Heart right ventricle (tissue), 16 donors: ENCODE data around the gene USP14. TPM values are rescaled to one million over a fixed set of nuclear protein-coding genes. Genes with fewer than 3 reads are reported as not detected.
"Not testable (repeated sequence)": the region's sequence is repeated elsewhere in the genome, so short reads cannot be mapped to it uniquely, and the experiment has no call there.

Source experiments
- ATAC-seq, 8 donors: fragments of 200-7000 bp; cut with Tn5 transposase; one replicate each; pipeline ENCODE4 v1.9.1; 2020; ENCODE audit warnings: mild to moderate bottlenecking in 8 of 8, moderate library complexity in 8 of 8, moderate number of reproducible peaks in 1 of 8
- DNase-seq, 2 donors: peaks; one replicate each; pipeline ENCODE4 v3.0.0-alpha.2; 2020
- H3K27ac ChIP-seq, 10 donors: fragments of 200-600 bp; sonication (generic) in 2 of 10; one replicate each; pipeline versions ENCODE4 v1.5.0 to v1.8.0; 2020 to 2022; ENCODE audit warnings: mild to moderate bottlenecking in 3 of 10
- H3K27me3 ChIP-seq, 7 donors: fragments of 200-600 bp; one replicate each; pipeline ENCODE4 v1.8.0; 2021 to 2022; ENCODE audit warnings: mild to moderate bottlenecking in 2 of 7
- H3K36me3 ChIP-seq, 9 donors: fragments of 200-600 bp; sonication (generic) in 1 of 9; one replicate each; pipeline versions ENCODE4 v1.5.0 to v1.8.0; 2020 to 2022; ENCODE audit warnings: mild to moderate bottlenecking in 2 of 9
- H3K4me1 ChIP-seq, 9 donors: fragments of 200-600 bp; sonication (generic) in 1 of 9; one replicate each; pipeline versions ENCODE4 v1.5.0 to v1.8.0; 2020 to 2022; ENCODE audit warnings: mild to moderate bottlenecking in 4 of 9
- H3K4me3 ChIP-seq, 10 donors: fragments of 200-600 bp; sonication (generic) in 2 of 10; one replicate each; pipeline versions ENCODE4 v1.5.0 to v1.8.0; 2020 to 2022; ENCODE audit warnings: mild to moderate bottlenecking in 7 of 10, moderate library complexity in 2 of 10
- H3K9me3 ChIP-seq, 11 donors: fragments of 200-600 bp in 10 of 11; sonication (generic) in 2 of 11; one replicate each; pipeline versions ENCODE4 v1.5.0 to v1.8.0; 2013 to 2022; ENCODE audit warnings: mild to moderate bottlenecking in 2 of 11, control low read depth in 1 of 11, moderate library complexity in 1 of 11
- CTCF ChIP-seq, 9 donors: fragments of 200-600 bp; sonication (generic) in 2 of 9; IDR thresholded peaks; one replicate each; pipeline versions ENCODE4 v1.5.0 to v1.8.0; 2021 to 2022; ENCODE audit warnings: antibody characterized with exemption in 9 of 9, mild to moderate bottlenecking in 5 of 9, moderate library complexity in 1 of 9
- WGBS, 2 donors: extraction: QIAGEN DNeasy Blood & Tissue Kit; methylation state at CpG; one replicate each; pipeline ENCODE4 v1.1.7; 2013; ENCODE audit warnings: inconsistent platforms in 1 of 2; 5-methylcytosine and 5-hydroxymethylcytosine counted together
- intact Hi-C, 10 donors: fragments of 100-400 bp; cut with DNase I; formaldehyde crosslinking; loops; one replicate each; pipeline versions ENCODE4 v1.11.1 to v1.14.2; 2022
- polyA plus RNA-seq, 2 donors: library from polyadenylated mRNA; stranded (reverse); fragments of 200-250 nt; gene quantifications; one replicate each; pipeline ENCODE4 v1.2.3, GENCODE V29; 2013
- total RNA-seq, 10 donors: library from RNA; stranded (reverse); fragmentation: NEBNext Ultra II Directional in 3 of 10; extraction: Animal tissue kit (Norgen Biotek cat#: 25700) in 3 of 10; gene quantifications; one replicate each; pipeline versions ENCODE4 v1.2.1 to v1.2.4, GENCODE V29; 2021 to 2023
- donor health status: Arrhythmogenic right ventricular cardiomyopathy.
- donor health status: ischemic (EF 13 %, LVEDD 7.1; RV severe dilation, severe dysfunction).
- donor health status: healthy with polysubstance abuse.
- donor health status: DM: no; HTN: yes; CAD: no.
- donor health status: DM: no; HTN: no; CAD: no.
- donor health status: ischemic (EF 25% LVEDD 6.9; RV normal size, moderate dysfunction).
- donor health status: ischemic (EF 25% LVEDD 5.7; RV mildly dilated, moderate dysfunction).
- donor health status: healthy.
- donor health status: DM: yes; HTN: yes; CAD: no.
- donor health status: Ischemic cardiomyopathy.
- donor health status: ischemic (EF 35%, LVEDD 5.7; RV mildly dilated, moderate dysfunction).
- donor health status: nonischemic (EF 11% LVEDD 7.7; RV severe dilation, severe dysfunction).
- donor health status: DM: yes; HTN: yes; CAD: no.
- donor health status: PGD.
- donor health status: ischemic (EF 29% LVEDD 5.4; RV normal size, mild dysfunction).
- donor health status: nonischemic (EF 23%, LVEDD 6.1; RV moderate dilation, normal function).

Gene USP14
- total and polyA plus RNA-seq, 12 donors = 15.3 to 53.3 (median 48.4) TPM

DNA sequence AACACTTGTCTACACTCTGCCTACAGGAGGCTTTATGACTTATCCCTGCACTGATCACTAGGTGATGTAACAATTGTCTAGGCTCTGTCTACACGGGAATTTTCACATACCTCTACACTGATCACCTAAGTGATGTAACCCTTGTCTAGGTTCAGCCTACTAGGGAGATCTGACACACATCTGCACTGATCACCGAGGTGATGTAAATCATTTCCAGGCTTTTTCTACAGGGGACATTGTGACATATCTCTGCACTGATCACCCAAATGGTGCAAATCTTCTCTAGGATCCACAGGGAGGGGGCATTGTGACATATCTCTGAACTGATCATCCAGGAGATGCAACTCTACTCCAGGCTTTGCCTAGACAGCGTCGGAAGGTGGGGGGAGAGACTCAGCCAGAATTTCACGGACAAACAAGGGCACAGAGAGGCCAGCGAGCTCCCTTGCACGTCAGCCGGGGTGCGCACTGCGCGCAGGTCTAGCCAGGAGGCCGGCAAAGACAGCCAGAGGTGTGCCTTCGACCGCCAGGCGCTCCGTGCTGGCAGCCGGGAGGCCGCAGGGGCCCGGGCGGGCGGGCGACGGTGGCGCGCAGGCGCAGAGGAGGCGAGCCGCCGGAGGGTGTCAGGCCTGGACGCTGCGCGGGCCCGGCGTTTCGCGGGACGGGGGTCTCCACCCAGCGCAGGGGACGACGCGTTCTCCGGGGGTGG lies 46.9 kb upstream of the USP14 start:
- WGBS, 2 donors = 18 to 27% methylated on average over 38 to 42 of the region's 42 CpGs
- peak overlapping the region in 9 of 10 donors; percentile 22 to 51 (median 40) for H3K4me3 ChIP-seq
- ATAC-seq (peak in 4 of 8 donors; percentile 11 to 34 (median 26)), DNase-seq (peak; percentile 50 to 77)
- H3K4me1 ChIP-seq = peaks cover 0 to 5% (median 0%) of the 10 kb centered on the region in 9 donors
- H3K27ac ChIP-seq = peak overlapping the region in 6 of 10 donors; percentile 35 to 71 (median 66)
- no peaks in the 10 kb centered on the region for H3K36me3 ChIP-seq
- intact Hi-C loops = no loop called here
- H3K9me3 ChIP-seq = peaks cover 0 to 3% (median 0%) of the 10 kb centered on the region in 11 donors
- TF ChIP-seq CTCF (IDR thresholded peaks at IDR 0.05) = peak in 2 of 9 donors; percentile 8 to 25
- H3K27me3 ChIP-seq = peaks cover 0 to 13% (median 3%) of the 10 kb centered on the region in 7 donors

GRCh38 chr18:112015-112733 lies 46.2 kb upstream of the USP14 start:
- ATAC-seq, H3K9me3 ChIP-seq, H3K4me1 ChIP-seq, H3K36me3 ChIP-seq, intact Hi-C loops: not testable (repeated sequence)
- Histone ChIP-seq H3K4me3 (peak overlapping the region in 9 of 10 donors; percentile 22 to 51 (median 40)), H3K27me3 (peaks cover 0 to 13% (median 3%) of the 10 kb centered on the region in 7 donors), H3K27ac (peak overlapping the region in 6 of 10 donors; percentile 35 to 71 (median 66))
- peak; percentile 19 to 28 for DNase-seq
- WGBS, 2 donors = 31 to 45% methylated on average over 22 to 26 of the region's 43 CpGs

DNA sequence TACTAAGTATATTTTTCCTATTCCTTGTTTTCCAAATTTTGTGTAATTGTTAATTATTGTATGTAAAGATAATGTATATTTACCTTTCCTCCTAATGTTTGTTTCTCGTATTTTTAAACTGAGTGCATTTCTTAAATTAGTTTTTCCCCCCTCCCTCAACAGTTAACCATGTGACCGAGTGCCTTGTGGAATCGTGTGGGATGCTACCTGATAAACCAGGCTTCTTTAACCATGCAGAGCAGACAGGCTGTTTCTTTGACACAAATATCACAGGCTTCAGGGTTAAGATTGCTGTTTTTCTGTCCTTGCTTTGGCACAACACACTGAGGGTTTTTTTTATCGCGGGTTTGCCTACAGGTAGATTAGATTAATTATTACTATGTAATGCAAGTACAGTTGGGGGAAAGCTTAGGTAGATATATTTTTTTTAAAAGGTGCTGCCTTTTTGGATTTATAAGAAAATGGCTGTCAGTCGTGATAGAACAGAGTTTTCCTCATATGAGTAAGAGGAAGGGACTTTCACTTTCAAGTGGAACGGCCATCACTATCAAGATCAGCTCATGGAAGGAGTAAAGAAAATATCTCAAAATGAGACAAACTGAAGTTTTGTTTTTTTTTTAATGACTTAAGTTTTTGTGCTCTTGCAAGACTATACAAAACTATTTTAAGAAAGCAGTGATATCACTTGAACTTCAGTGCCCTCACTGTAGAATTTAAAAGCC lies 37.7 kb upstream of the USP14 start:
- H3K4me1 ChIP-seq, intact Hi-C loops, H3K4me3 ChIP-seq, H3K9me3 ChIP-seq, DNase-seq, H3K27ac ChIP-seq, ATAC-seq, H3K27me3 ChIP-seq, H3K36me3 ChIP-seq: not testable (repeated sequence)
- WGBS, 2 donors = 55 to 56% methylated on average over 7 of the region's 7 CpGs

DNA sequence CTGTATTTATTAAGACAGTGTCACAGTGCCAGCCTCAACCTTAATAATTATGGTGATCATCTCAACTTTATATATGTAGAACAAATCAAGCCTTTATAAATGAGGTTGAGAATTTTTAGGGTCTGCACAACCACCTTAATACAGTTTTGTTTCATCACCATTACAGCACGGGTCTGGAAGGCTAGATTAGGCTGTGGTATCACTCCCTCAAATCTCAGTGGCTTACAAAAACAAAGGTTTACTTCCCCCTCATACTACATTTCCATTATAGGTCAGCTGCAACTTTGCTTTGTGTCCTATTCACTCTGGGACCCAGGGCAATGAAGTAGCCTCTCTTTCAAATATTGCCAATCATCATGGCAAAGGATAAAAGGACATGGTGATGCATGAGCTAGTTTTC lies 23.3 kb upstream of the USP14 start:
- WGBS, 2 donors = 21 to 27% methylated on average over 1 of the region's 1 CpG
- H3K9me3 ChIP-seq = peaks cover 0 to 6% (median 0%) of the 10 kb centered on the region in 11 donors
- H3K27ac ChIP-seq = no peak overlapping the region
- H3K4me1 ChIP-seq = no peaks in the 10 kb centered on the region
- no peak overlapping the region for H3K4me3 ChIP-seq
- H3K27me3 ChIP-seq = no peaks in the 10 kb centered on the region
- no peaks in the 10 kb centered on the region for H3K36me3 ChIP-seq
- intact Hi-C loops = no loop called here
- no peak for TF ChIP-seq CTCF (IDR thresholded peaks at IDR 0.05)
- DNase-seq (no peak), ATAC-seq (no peak)

DNA sequence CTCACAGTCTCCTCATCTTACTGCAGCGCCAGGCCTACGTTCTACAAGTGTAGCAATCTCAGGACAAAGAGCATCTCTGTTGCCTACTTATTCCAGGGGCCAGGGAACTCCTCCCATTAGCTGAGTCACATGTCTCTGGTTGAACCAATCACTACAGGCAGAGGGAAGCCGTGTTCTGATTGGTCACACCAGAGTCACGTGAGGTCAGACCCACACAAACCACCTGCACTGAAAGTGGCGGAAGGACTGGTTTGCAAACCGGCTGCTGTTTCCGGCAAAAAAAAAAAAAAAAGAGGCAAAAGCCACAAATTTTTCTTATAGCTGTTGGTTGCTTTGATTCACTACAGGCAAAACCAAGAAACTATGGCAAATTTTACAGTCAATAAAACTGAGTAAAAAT lies 21.9 kb upstream of the USP14 start:
- WGBS, 2 donors = 68 to 75% methylated on average over 7 of the region's 7 CpGs

More for the DNA sequence above, 21.9 kb upstream of the USP14 start:
- Histone ChIP-seq H3K27me3 (no peaks in the 10 kb centered on the region), H3K36me3 (no peaks in the 10 kb centered on the region), H3K4me3 (no peak overlapping the region), H3K4me1 (no peaks in the 10 kb centered on the region), H3K9me3 (no peaks in the 10 kb centered on the region), H3K27ac (no peak overlapping the region)
- DNase-seq (no peak), ATAC-seq (no peak)
- intact Hi-C loops = no loop called here
- TF ChIP-seq CTCF (IDR thresholded peaks at IDR 0.05) = no peak
